Measurements from ENCODE around the gene SELENOV.

The SELENOV gene

DNA sequence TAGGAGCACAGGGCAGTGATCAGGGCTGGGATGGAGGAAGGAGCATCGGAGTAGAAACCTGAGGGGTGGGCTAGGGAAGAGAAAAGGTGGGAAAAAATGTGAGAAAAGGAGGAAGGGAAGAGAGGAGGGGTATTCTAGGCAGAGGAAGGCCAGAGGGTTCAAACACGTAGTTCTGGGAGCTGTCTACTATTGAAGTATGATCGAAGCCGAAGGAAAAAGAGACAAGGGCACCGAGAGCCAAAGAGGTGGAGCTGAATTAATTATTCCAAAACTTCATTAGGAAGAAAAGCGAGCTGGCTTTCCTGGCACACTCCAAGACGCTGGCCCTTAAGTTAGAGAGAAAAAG, 8.4 kb upstream of the SELENOV start (continued):
- TF ChIP-seq HIC1 (tag by site-specific recombination; IDR thresholded peaks at IDR 0.05) (0 out of 2 replicates have a peak, but pooled peaks have one; percentile 10), YY2 (tag by site-specific recombination; IDR thresholded peaks at IDR 0.05) (0 out of 2 replicates have a peak, but pooled peaks have one; percentile 28), ZSCAN5A (tag by site-specific recombination; IDR thresholded peaks at IDR 0.05) (no peak), ZNF155 (tag by site-specific recombination; IDR thresholded peaks at IDR 0.05) (no peak), BCL11A (tag by site-specific recombination; IDR thresholded peaks at IDR 0.05; ENCODE audit: low read depth) (no peak), ZBTB10 (tag by site-specific recombination; IDR thresholded peaks at IDR 0.05) (peak; percentile 34; the same call in 1 of the 2 replicates), ZNF701 (tag by site-specific recombination; IDR thresholded peaks at IDR 0.05) (no peak), ZIC2 (tag by site-specific recombination; IDR thresholded peaks at IDR 0.05) (no peak), ZBTB48 (tag by site-specific recombination; IDR thresholded peaks at IDR 0.05) (no peak), PRDM4 (tag by site-specific recombination; IDR thresholded peaks at IDR 0.05) (peak; percentile 29; the same call in 1 of the 2 replicates), ZNF248 (tag by site-specific recombination; IDR thresholded peaks at IDR 0.05) (no peak), ZNF202 (tag by site-specific recombination; IDR thresholded peaks at IDR 0.05; ENCODE audit: borderline replicate concordance) (no peak), ZNF292 (tag by site-specific recombination; IDR thresholded peaks at IDR 0.05; ENCODE audit: borderline replicate concordance, low read depth) (no peak), KLF17 (tag by site-specific recombination; IDR thresholded peaks at IDR 0.05) (no peak; the same call in 1 of the 2 replicates), ZNF37A (tag by site-specific recombination; IDR thresholded peaks at IDR 0.05) (no peak), ZNF416 (tag by site-specific recombination; IDR thresholded peaks at IDR 0.05) (0 out of 2 replicates have a peak, but pooled peaks have one; percentile 37), ZNF521 (tag by site-specific recombination; IDR thresholded peaks at IDR 0.05) (no peak), ZNF174 (tag by site-specific recombination; IDR thresholded peaks at IDR 0.05) (0 out of 2 replicates have a peak, but pooled peaks have one; percentile 26), ZNF548 (tag by site-specific recombination; IDR thresholded peaks at IDR 0.05) (no peak), ZNF571 (tag by site-specific recombination; IDR thresholded peaks at IDR 0.05) (no peak), ZNF366 (tag by site-specific recombination; conservative IDR thresholded peaks at IDR 0.05) (peak; percentile 77), PRDM1 (tag by site-specific recombination; IDR thresholded peaks at IDR 0.05) (no peak), INSM2 (tag by site-specific recombination; IDR thresholded peaks at IDR 0.05) (no peak), BCL6B (tag by site-specific recombination; IDR thresholded peaks at IDR 0.05) (0 out of 2 replicates have a peak, but pooled peaks have one; percentile 29), MZF1 (tag by site-specific recombination; IDR thresholded peaks at IDR 0.05; ENCODE audit: borderline replicate concordance) (no peak), ZNF335 (tag by site-specific recombination; conservative IDR thresholded peaks at IDR 0.05) (no peak), SETDB1 (IDR thresholded peaks at IDR 0.05; ENCODE audit: insufficient read length, low read length) (no peak), ZEB2 (tag by site-specific recombination; IDR thresholded peaks at IDR 0.05) (no peak; the same call in 1 of the 2 replicates), RBAK (tag by site-specific recombination; IDR thresholded peaks at IDR 0.05) (0 out of 2 replicates have a peak, but pooled peaks have one; percentile 66)
